Keratinocyte (primary cell): ENCODE data around the gene NCKAP5. TPM values are rescaled to one million over a fixed set of nuclear protein-coding genes. Genes with fewer than 3 reads are reported as not detected.

Source experiments
- DNase-seq: peaks from one replicate; pipeline ENCODE4 v3.0.0-alpha.2; 2011; ENCODE audit warnings: low read depth, missing footprints, low spot score
- FAIRE-seq: peaks from 2 replicates; lab custom pipeline; 2011; peaks lifted over from hg19 to GRCh38; lab: Jason Lieb, UNC
- H2AFZ ChIP-seq: 2 replicates; pipeline ENCODE4 v1.6.0; 2012; ENCODE audit warnings: low read length, control low read depth, inconsistent platforms; ENCODE audit not compliant: control insufficient read depth
- H3K27ac ChIP-seq: 2 replicates; pipeline ENCODE4 v1.5.1; 2011; ENCODE audit warnings: low read length; ENCODE audit not compliant: control insufficient read depth, insufficient read depth
- H3K27me3 ChIP-seq: 3 replicates; pipeline ENCODE4 v1.6.0; 2011; ENCODE audit warnings: low read length; ENCODE audit not compliant: control insufficient read depth, insufficient read depth; ENCODE audit errors: extremely low read depth
- H3K36me3 ChIP-seq, 2 experiments: 2 replicates in 1 of 2; 3 replicates in 1 of 2; pipeline ENCODE4 v1.5.1; 2011; ENCODE audit warnings: low read length in 2 of 2, mild to moderate bottlenecking in 1 of 2; ENCODE audit not compliant: control insufficient read depth in 2 of 2, insufficient read depth in 2 of 2; ENCODE audit errors: extremely low read depth in 1 of 2
- H3K4me1 ChIP-seq: 3 replicates; pipeline ENCODE4 v1.5.1; 2011; ENCODE audit warnings: low read length; ENCODE audit not compliant: control insufficient read depth, insufficient read depth; ENCODE audit errors: extremely low read depth
- H3K4me2 ChIP-seq: 3 replicates; pipeline ENCODE4 v1.6.0; 2011; ENCODE audit warnings: low read depth, low read length; ENCODE audit not compliant: control insufficient read depth, insufficient read depth; ENCODE audit errors: extremely low read depth
- H3K4me3 ChIP-seq, 3 experiments: fragments of 200-600 bp in 1 of 3; sonication (generic) in 1 of 3; 2 replicates in 2 of 3; 3 replicates in 1 of 3; pipeline ENCODE4 v1.5.1; 2011 to 2016; ENCODE audit warnings: low read length in 3 of 3, mild to moderate bottlenecking in 3 of 3, control low read depth in 2 of 3, inconsistent platforms in 1 of 3, low read depth in 1 of 3, mixed read lengths in 1 of 3, mixed run types in 1 of 3, moderate library complexity in 1 of 3; ENCODE audit not compliant: control insufficient read depth in 2 of 3, insufficient read depth in 2 of 3; ENCODE audit errors: extremely low read depth in 1 of 3
- H3K79me2 ChIP-seq: 2 replicates; pipeline ENCODE4 v1.6.0; 2012; ENCODE audit warnings: low read length; ENCODE audit not compliant: control insufficient read depth, insufficient read depth
- H3K9ac ChIP-seq: 3 replicates; pipeline ENCODE4 v1.6.0; 2011; ENCODE audit warnings: low read length; ENCODE audit not compliant: control insufficient read depth, insufficient read depth; ENCODE audit errors: extremely low read depth
- H3K9me1 ChIP-seq: 3 replicates; pipeline ENCODE4 v1.6.0; 2011; ENCODE audit warnings: low read length; ENCODE audit not compliant: control insufficient read depth, insufficient read depth; ENCODE audit errors: extremely low read depth
- H3K9me3 ChIP-seq: 2 replicates; pipeline ENCODE4 v1.5.1; 2012; ENCODE audit warnings: low read depth, low read length; ENCODE audit not compliant: control insufficient read depth
- H4K20me1 ChIP-seq: 3 replicates; pipeline ENCODE4 v1.6.0; 2011; ENCODE audit warnings: low read length; ENCODE audit not compliant: control insufficient read depth, insufficient read depth; ENCODE audit errors: extremely low read depth
- CTCF ChIP-seq, 3 experiments: IDR thresholded peaks in 1 of 3; conservative IDR thresholded peaks in 1 of 3; optimal IDR thresholded peaks in 1 of 3; 2 replicates in 2 of 3; 3 replicates in 1 of 3; pipeline versions ENCODE3 to v1.5.1; 2011; ENCODE audit warnings: low read length in 3 of 3, mild to moderate bottlenecking in 3 of 3, moderate library complexity in 2 of 3, control low read depth in 1 of 3, inconsistent platforms in 1 of 3; ENCODE audit not compliant: insufficient read depth in 2 of 3; ENCODE audit errors: extremely low read depth in 1 of 3
- EZH2 ChIP-seq: IDR thresholded peaks from one replicate; pipeline ENCODE4 v1.6.1; 2012; ENCODE audit warnings: inconsistent platforms, mild to moderate bottlenecking, low read length, moderate library complexity
- dilution Hi-C: fragments of 300-500 bp; cut with MboI; formaldehyde crosslinking; loops from one replicate; pipeline ENCODE4 v1.7.0; 2020; ENCODE audit warnings: low sequenced_read_pairs; ENCODE audit not compliant: extremely low pct_ligation_motif_present
- polyA plus RNA-seq, 5 experiments: library from polyadenylated mRNA; depleted of rRNA in 3 of 5; stranded (reverse) in 3 of 5; stranded (forward) in 1 of 5; unstranded in 1 of 5; fragments of >200 nt; gene quantifications; 1 replicate in 1 of 5; 2 replicates in 3 of 5; 3 replicates in 1 of 5; pipeline versions ENCODE4 v1.2.1 to v1.2.3, GENCODE V29; 2011 to 2012; ENCODE audit warnings: missing spikeins in 2 of 5, low read depth in 1 of 5, low replicate concordance in 1 of 5

Gene NCKAP5
- polyA plus RNA-seq, 1 donor (not counting 4 experiments of a cell fraction or from before 2014, with no cell fraction given) = 3.6 TPM

GRCh38 chr2:133606616-133607015 is 38.4 kb upstream of the NCKAP5 start:
- FAIRE-seq = no peak
- Histone ChIP-seq H3K9me1 (no peaks in the 10 kb centered on the region), H3K9me3 (no peaks in the 10 kb centered on the region), H3K4me3 (no peak overlapping the region), H3K27me3 (no peaks in the 10 kb centered on the region), H2AFZ (no peak overlapping the region), H4K20me1 (no peaks in the 10 kb centered on the region), H3K36me3 (no peaks in the 10 kb centered on the region), H3K9ac (no peak overlapping the region), H3K27ac (no peak overlapping the region), H3K4me2 (no peak overlapping the region), H3K4me1 (peaks cover 28% of the 10 kb centered on the region), H3K79me2 (peaks cover 5% of the 10 kb centered on the region)
- no peak for TF ChIP-seq CTCF (optimal IDR thresholded peaks at IDR 0.05 in 1 of 3, IDR thresholded peaks at IDR 0.05 in 1 of 3, conservative IDR thresholded peaks at IDR 0.05 in 1 of 3; ENCODE audit: extremely low read depth in 1 of 3, insufficient read depth in 2 of 3, low read length in 3 of 3)
- dilution Hi-C loops = no loop called here
- no peak for DNase-seq

DNA sequence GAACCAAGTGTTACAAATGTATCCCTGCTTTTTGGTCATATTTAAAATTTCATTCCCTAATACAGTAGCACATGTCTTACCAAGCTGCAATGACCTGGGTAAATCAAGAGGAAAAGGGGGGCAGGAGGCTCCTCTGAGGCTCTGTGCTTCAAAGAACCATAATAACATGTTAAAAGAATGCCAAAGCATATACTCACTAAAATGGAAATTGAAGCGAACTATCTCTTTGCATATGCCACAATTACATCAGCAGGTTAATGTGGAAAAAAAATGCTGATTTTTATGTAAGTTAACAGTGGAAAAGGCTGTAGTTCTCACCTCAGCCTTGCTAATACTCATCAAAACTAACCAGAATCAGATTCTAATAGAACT is 37.5 kb upstream of the NCKAP5 start:
- no peak for FAIRE-seq
- H3K4me2 ChIP-seq = no peak overlapping the region

More for the DNA sequence above, 37.5 kb upstream of the NCKAP5 start:
- no peak overlapping the region for H3K27ac ChIP-seq
- no peaks in the 10 kb centered on the region for H3K9me1 ChIP-seq
- no peak overlapping the region for H3K4me3 ChIP-seq
- H2AFZ ChIP-seq = no peak overlapping the region
- peaks cover 28% of the 10 kb centered on the region for H3K4me1 ChIP-seq
- dilution Hi-C loops = no loop called here
- TF ChIP-seq CTCF (optimal IDR thresholded peaks at IDR 0.05 in 1 of 3, IDR thresholded peaks at IDR 0.05 in 1 of 3, conservative IDR thresholded peaks at IDR 0.05 in 1 of 3; ENCODE audit: extremely low read depth in 1 of 3, insufficient read depth in 2 of 3, low read length in 3 of 3) = no peak
- no peak for TF ChIP-seq EZH2
- peaks cover 5% of the 10 kb centered on the region for H3K79me2 ChIP-seq
- no peaks in the 10 kb centered on the region for H3K9me3 ChIP-seq
- H4K20me1 ChIP-seq = no peaks in the 10 kb centered on the region
- DNase-seq = no peak
- H3K9ac ChIP-seq = no peak overlapping the region
- no peaks in the 10 kb centered on the region for H3K27me3 ChIP-seq
- H3K36me3 ChIP-seq = no peaks in the 10 kb centered on the region
